Heart right ventricle (tissue), 16 donors: ENCODE data around the gene ZNF276. TPM values are rescaled to one million over a fixed set of nuclear protein-coding genes. Genes with fewer than 3 reads are reported as not detected.

ENCODE experiments used
- ATAC-seq, 8 donors: fragments of 200-7000 bp; cut with Tn5 transposase; one replicate each; pipeline ENCODE4 v1.9.1; 2020; ENCODE audit warnings: mild to moderate bottlenecking in 8 of 8, moderate library complexity in 8 of 8, moderate number of reproducible peaks in 1 of 8
- DNase-seq, 2 donors: peaks; one replicate each; pipeline ENCODE4 v3.0.0-alpha.2; 2020
- H3K27ac ChIP-seq, 10 donors: fragments of 200-600 bp; sonication (generic) in 2 of 10; one replicate each; pipeline versions ENCODE4 v1.5.0 to v1.8.0; 2020 to 2022; ENCODE audit warnings: mild to moderate bottlenecking in 3 of 10
- H3K27me3 ChIP-seq, 7 donors: fragments of 200-600 bp; one replicate each; pipeline ENCODE4 v1.8.0; 2021 to 2022; ENCODE audit warnings: mild to moderate bottlenecking in 2 of 7
- H3K36me3 ChIP-seq, 9 donors: fragments of 200-600 bp; sonication (generic) in 1 of 9; one replicate each; pipeline versions ENCODE4 v1.5.0 to v1.8.0; 2020 to 2022; ENCODE audit warnings: mild to moderate bottlenecking in 2 of 9
- H3K4me1 ChIP-seq, 9 donors: fragments of 200-600 bp; sonication (generic) in 1 of 9; one replicate each; pipeline versions ENCODE4 v1.5.0 to v1.8.0; 2020 to 2022; ENCODE audit warnings: mild to moderate bottlenecking in 4 of 9
- H3K4me3 ChIP-seq, 10 donors: fragments of 200-600 bp; sonication (generic) in 2 of 10; one replicate each; pipeline versions ENCODE4 v1.5.0 to v1.8.0; 2020 to 2022; ENCODE audit warnings: mild to moderate bottlenecking in 7 of 10, moderate library complexity in 2 of 10
- H3K9me3 ChIP-seq, 11 donors: fragments of 200-600 bp in 10 of 11; sonication (generic) in 2 of 11; one replicate each; pipeline versions ENCODE4 v1.5.0 to v1.8.0; 2013 to 2022; ENCODE audit warnings: mild to moderate bottlenecking in 2 of 11, control low read depth in 1 of 11, moderate library complexity in 1 of 11
- WGBS, 2 donors: extraction: QIAGEN DNeasy Blood & Tissue Kit; methylation state at CpG; one replicate each; pipeline ENCODE4 v1.1.7; 2013; ENCODE audit warnings: inconsistent platforms in 1 of 2; 5-methylcytosine and 5-hydroxymethylcytosine counted together
- intact Hi-C, 10 donors: fragments of 100-400 bp; cut with DNase I; formaldehyde crosslinking; loops; one replicate each; pipeline versions ENCODE4 v1.11.1 to v1.14.2; 2022
- polyA plus RNA-seq, 2 donors: library from polyadenylated mRNA; stranded (reverse); fragments of 200-250 nt; gene quantifications; one replicate each; pipeline ENCODE4 v1.2.3, GENCODE V29; 2013
- total RNA-seq, 10 donors: library from RNA; stranded (reverse); fragmentation: NEBNext Ultra II Directional in 3 of 10; extraction: Animal tissue kit (Norgen Biotek cat#: 25700) in 3 of 10; gene quantifications; one replicate each; pipeline versions ENCODE4 v1.2.1 to v1.2.4, GENCODE V29; 2021 to 2023
- TF ChIP-seq, protein P1 (sequence below), 9 donors: fragments of 200-600 bp; sonication (generic) in 2 of 9; IDR thresholded peaks; one replicate each; pipeline versions ENCODE4 v1.5.0 to v1.8.0; 2021 to 2022; ENCODE audit warnings: antibody characterized with exemption in 9 of 9, mild to moderate bottlenecking in 5 of 9, moderate library complexity in 1 of 9
- donor health status: Arrhythmogenic right ventricular cardiomyopathy.
- donor health status: ischemic (EF 13 %, LVEDD 7.1; RV severe dilation, severe dysfunction).
- donor health status: healthy with polysubstance abuse.
- donor health status: DM: no; HTN: yes; CAD: no.
- donor health status: DM: no; HTN: no; CAD: no.
- donor health status: ischemic (EF 25% LVEDD 6.9; RV normal size, moderate dysfunction).
- donor health status: ischemic (EF 25% LVEDD 5.7; RV mildly dilated, moderate dysfunction).
- donor health status: healthy.
- donor health status: DM: yes; HTN: yes; CAD: no.
- donor health status: Ischemic cardiomyopathy.
- donor health status: ischemic (EF 35%, LVEDD 5.7; RV mildly dilated, moderate dysfunction).
- donor health status: nonischemic (EF 11% LVEDD 7.7; RV severe dilation, severe dysfunction).
- donor health status: DM: yes; HTN: yes; CAD: no.
- donor health status: PGD.
- donor health status: ischemic (EF 29% LVEDD 5.4; RV normal size, mild dysfunction).
- donor health status: nonischemic (EF 23%, LVEDD 6.1; RV moderate dilation, normal function).

ZNF276 gene
- total and polyA plus RNA-seq, 12 donors: 8.2 to 29.3 (median 12.8) TPM

DNA sequence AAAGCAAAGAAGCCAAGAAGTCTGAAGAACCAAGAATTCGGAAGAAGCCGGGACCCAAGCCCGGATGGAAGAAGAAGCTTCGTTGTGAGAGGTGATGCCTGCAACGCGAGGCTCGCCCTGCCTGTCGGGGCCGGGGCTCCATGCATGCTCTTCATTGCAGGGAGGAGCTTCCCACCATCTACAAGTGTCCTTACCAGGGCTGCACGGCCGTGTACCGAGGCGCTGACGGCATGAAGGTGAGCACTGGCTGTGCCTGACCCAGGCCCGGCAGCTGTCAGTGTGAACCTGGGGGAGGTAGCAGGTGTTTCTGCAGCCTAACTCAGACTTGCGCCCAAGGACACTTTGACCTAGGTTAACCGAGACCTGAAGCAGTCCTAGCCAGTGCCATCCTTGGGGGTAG, 12.0 kb downstream of the ZNF276 start:
- TF ChIP-seq, protein P1, sequence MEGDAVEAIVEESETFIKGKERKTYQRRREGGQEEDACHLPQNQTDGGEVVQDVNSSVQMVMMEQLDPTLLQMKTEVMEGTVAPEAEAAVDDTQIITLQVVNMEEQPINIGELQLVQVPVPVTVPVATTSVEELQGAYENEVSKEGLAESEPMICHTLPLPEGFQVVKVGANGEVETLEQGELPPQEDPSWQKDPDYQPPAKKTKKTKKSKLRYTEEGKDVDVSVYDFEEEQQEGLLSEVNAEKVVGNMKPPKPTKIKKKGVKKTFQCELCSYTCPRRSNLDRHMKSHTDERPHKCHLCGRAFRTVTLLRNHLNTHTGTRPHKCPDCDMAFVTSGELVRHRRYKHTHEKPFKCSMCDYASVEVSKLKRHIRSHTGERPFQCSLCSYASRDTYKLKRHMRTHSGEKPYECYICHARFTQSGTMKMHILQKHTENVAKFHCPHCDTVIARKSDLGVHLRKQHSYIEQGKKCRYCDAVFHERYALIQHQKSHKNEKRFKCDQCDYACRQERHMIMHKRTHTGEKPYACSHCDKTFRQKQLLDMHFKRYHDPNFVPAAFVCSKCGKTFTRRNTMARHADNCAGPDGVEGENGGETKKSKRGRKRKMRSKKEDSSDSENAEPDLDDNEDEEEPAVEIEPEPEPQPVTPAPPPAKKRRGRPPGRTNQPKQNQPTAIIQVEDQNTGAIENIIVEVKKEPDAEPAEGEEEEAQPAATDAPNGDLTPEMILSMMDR (IDR thresholded peaks at IDR 0.05): no peak
- no peaks in the 10 kb centered on the region for H3K27me3 ChIP-seq
- no peak for ATAC-seq

DNA sequence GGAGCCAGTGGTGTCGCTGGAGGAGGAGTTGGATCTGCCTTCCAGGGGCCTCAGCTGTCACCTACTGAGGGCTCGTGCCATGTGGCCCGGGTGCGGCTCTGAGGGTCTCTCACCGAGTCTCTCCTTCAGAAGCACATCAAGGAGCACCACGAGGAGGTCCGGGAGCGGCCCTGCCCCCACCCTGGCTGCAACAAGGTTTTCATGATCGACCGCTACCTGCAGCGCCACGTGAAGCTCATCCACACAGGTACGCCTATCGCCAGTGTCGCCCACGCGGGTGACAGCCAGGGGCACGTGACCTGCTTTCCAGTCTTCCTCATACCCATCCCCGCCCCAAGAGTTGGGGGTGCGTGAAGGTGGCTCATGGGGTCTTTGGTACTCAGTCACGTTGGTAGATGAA, 12.5 kb downstream of the ZNF276 start:
- no peaks in the 10 kb centered on the region for H3K9me3 ChIP-seq
- TF ChIP-seq, protein P1 (IDR thresholded peaks at IDR 0.05): no peak
- WGBS, 2 donors: 92 to 95% methylated on average over 21 of the region's 21 CpGs
- no peak overlapping the region for H3K4me3 ChIP-seq
- H3K4me1 ChIP-seq: peaks cover 0 to 3% (median 0%) of the 10 kb centered on the region in 9 donors
- intact Hi-C loops: no loop called here
- H3K27me3 ChIP-seq: no peaks in the 10 kb centered on the region
- no peak overlapping the region for H3K27ac ChIP-seq
- ATAC-seq (no peak), DNase-seq (no peak)
- peaks cover 17 to 97% (median 72%) of the 10 kb centered on the region in 9 donors for H3K36me3 ChIP-seq

More for the DNA sequence above, 12.0 kb downstream of the ZNF276 start:
- DNase-seq: no peak
- peaks cover 0 to 3% (median 0%) of the 10 kb centered on the region in 9 donors for H3K4me1 ChIP-seq
- no peak overlapping the region for H3K27ac ChIP-seq
- H3K9me3 ChIP-seq: no peaks in the 10 kb centered on the region
- WGBS, 2 donors: 89 to 91% methylated on average over 17 of the region's 17 CpGs
- H3K36me3 ChIP-seq: peaks cover 16 to 96% (median 69%) of the 10 kb centered on the region in 9 donors
- intact Hi-C loops: no loop called here
- H3K4me3 ChIP-seq: no peak overlapping the region

DNA sequence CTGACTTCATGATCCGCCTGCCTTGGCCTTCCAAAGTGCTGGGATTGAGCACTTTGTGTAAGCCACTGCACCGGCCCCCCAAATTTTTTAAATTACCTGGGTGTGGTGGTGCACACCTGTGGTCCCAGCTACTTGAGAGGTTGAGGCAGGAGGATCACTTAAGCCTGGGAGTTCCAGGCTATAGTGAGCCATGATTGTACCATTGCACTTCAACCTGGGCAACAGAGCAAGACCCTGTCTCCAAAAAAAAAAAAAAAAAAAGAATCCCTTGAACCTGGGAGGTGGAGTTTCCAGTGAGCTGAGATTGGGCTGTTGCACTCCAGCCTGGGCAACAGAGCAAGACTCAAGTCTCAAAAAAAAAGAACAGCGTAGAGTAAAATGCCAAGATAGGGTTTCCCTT, 15.2 kb downstream of the ZNF276 start:
- H3K27ac ChIP-seq: no peak overlapping the region
- peaks cover 0 to 3% (median 0%) of the 10 kb centered on the region in 9 donors for H3K4me1 ChIP-seq
- DNase-seq (no peak), ATAC-seq (no peak)
- H3K27me3 ChIP-seq: no peaks in the 10 kb centered on the region
- H3K9me3 ChIP-seq: no peaks in the 10 kb centered on the region
- 90 to 94% methylated on average over 3 of the region's 3 CpGs for WGBS, 2 donors
- TF ChIP-seq, protein P1 (IDR thresholded peaks at IDR 0.05): no peak
- H3K4me3 ChIP-seq: no peak overlapping the region
- peaks cover 5 to 97% (median 72%) of the 10 kb centered on the region in 9 donors for H3K36me3 ChIP-seq
- intact Hi-C loops: no loop called here

- ATAC-seq (peak in 1 of 8 donors; percentile 4), DNase-seq (no peak)
- Histone ChIP-seq H3K9me3 (no peaks in the 10 kb centered on the region), H3K36me3 (peaks cover 5 to 90% (median 71%) of the 10 kb centered on the region in 9 donors), H3K4me1 (peaks cover 0 to 3% (median 0%) of the 10 kb centered on the region in 9 donors), H3K27me3 (no peaks in the 10 kb centered on the region), H3K27ac (no peak overlapping the region), H3K4me3 (no peak overlapping the region)
- intact Hi-C loops: no loop called here
- TF ChIP-seq, protein P1 (IDR thresholded peaks at IDR 0.05): no peak
- WGBS, 2 donors: 90 to 94% methylated on average over 20 of the region's 20 CpGs
Measured at GRCh38 chr16:89737341-89738071, 16.2 kb downstream of the ZNF276 start.
